Left lung (tissue), 10 donors: ENCODE data around the gene ROR2. TPM values are rescaled to one million over a fixed set of nuclear protein-coding genes. Genes with fewer than 3 reads are reported as not detected.

Experiments
- ATAC-seq: fragments of 200-7000 bp; cut with Tn5 transposase; one replicate; pipeline ENCODE4 v1.9.1; 2020; ENCODE audit warnings: moderate library complexity
- DNase-seq, 4 donors: peaks; one replicate each; pipeline ENCODE4 v3.0.0-alpha.2; 2013 to 2020
- H3K27ac ChIP-seq, 2 donors: fragments of 200-600 bp; sonication (generic) in 1 of 2; one replicate each; pipeline versions ENCODE4 v1.5.0 to v1.8.0; 2020 to 2021
- H3K27me3 ChIP-seq, 2 donors: fragments of 200-600 bp; sonication (generic) in 1 of 2; one replicate each; pipeline versions ENCODE4 v1.5.0 to v1.8.0; 2020 to 2021
- H3K36me3 ChIP-seq, 2 donors: fragments of 200-600 bp; sonication (generic) in 1 of 2; one replicate each; pipeline versions ENCODE4 v1.5.0 to v1.8.0; 2020 to 2021
- H3K4me1 ChIP-seq, 2 donors: fragments of 200-600 bp; one replicate each; pipeline ENCODE4 v1.8.0; 2021
- H3K4me3 ChIP-seq, 2 donors: fragments of 200-600 bp; sonication (generic) in 1 of 2; one replicate each; pipeline versions ENCODE4 v1.5.0 to v1.8.0; 2020 to 2021; ENCODE audit warnings: mild to moderate bottlenecking in 1 of 2
- H3K9me3 ChIP-seq, 2 donors: fragments of 200-600 bp; sonication (generic) in 1 of 2; one replicate each; pipeline versions ENCODE4 v1.5.0 to v1.8.0; 2020 to 2021
- CTCF ChIP-seq, 2 donors: fragments of 200-600 bp; sonication (generic) in 1 of 2; IDR thresholded peaks; one replicate each; pipeline versions ENCODE4 v1.5.0 to v1.8.0; 2021; ENCODE audit warnings: antibody characterized with exemption in 2 of 2
- intact Hi-C, 2 donors: fragments of 100-400 bp; cut with DNase I; formaldehyde crosslinking; loops; one replicate each; pipeline versions ENCODE4 v1.11.2 to v1.14.2; 2022
- polyA plus RNA-seq, 6 donors: library from polyadenylated mRNA; unstranded; fragments of 120-200 nt; gene quantifications; one replicate each; pipeline ENCODE4 v1.2.1, GENCODE V29; 2013; ENCODE audit not compliant: insufficient read length in 6 of 6
- total RNA-seq, 2 donors: library from RNA; stranded (reverse); fragmentation: NEBNext Ultra II Directional; extraction: Animal tissue kit (Norgen Biotek cat#: 25700); gene quantifications; one replicate each; pipeline ENCODE4 v1.2.1, GENCODE V29; 2021
- donor health status: DM: no; HTN: yes; CAD: no.
- donor health status: DM: no; HTN: no; CAD: no.

Gene ROR2
- total and polyA plus RNA-seq, 8 donors = 11.5 to 36.5 (median 29.7) TPM

- intact Hi-C loops = no loop called here
These were observed 290.2 kb downstream of the ROR2 start for GRCh38 chr9:91659529-91660495.

GRCh38 chr9:91658513-91659105 lies 291.4 kb downstream of the ROR2 start:
- ATAC-seq = no peak
- Histone ChIP-seq H3K9me3 (no peaks in the 10 kb centered on the region), H3K36me3 (no peaks in the 10 kb centered on the region), H3K27ac (no peak overlapping the region), H3K27me3 (no peaks in the 10 kb centered on the region), H3K4me3 (no peak overlapping the region), H3K4me1 (no peaks in the 10 kb centered on the region)
- DNase-seq = no peak
- TF ChIP-seq CTCF (IDR thresholded peaks at IDR 0.05) = no peak
- intact Hi-C loops = no loop called here

More at GRCh38 chr9:91659529-91660495, 290.2 kb downstream of the ROR2 start:
- DNase-seq (peak in 1 of 4 donors; percentile 48), ATAC-seq (no peak)
- Histone ChIP-seq H3K4me1 (peaks cover 0 to 2% of the 10 kb centered on the region in 2 donors), H3K9me3 (no peaks in the 10 kb centered on the region), H3K27ac (no peak overlapping the region), H3K36me3 (no peaks in the 10 kb centered on the region), H3K27me3 (no peaks in the 10 kb centered on the region), H3K4me3 (no peak overlapping the region)
- TF ChIP-seq CTCF (IDR thresholded peaks at IDR 0.05) = peak in 1 of 2 donors; percentile 15

- no peak for TF ChIP-seq CTCF (IDR thresholded peaks at IDR 0.05)
- no peak overlapping the region for H3K4me3 ChIP-seq
- intact Hi-C loops = no loop called here
- DNase-seq = peak in 1 of 4 donors; percentile 17
- H3K27ac ChIP-seq = no peak overlapping the region
- no peaks in the 10 kb centered on the region for H3K4me1 ChIP-seq
- no peaks in the 10 kb centered on the region for H3K36me3 ChIP-seq
- ATAC-seq = no peak
- no peaks in the 10 kb centered on the region for H3K27me3 ChIP-seq
- no peaks in the 10 kb centered on the region for H3K9me3 ChIP-seq
These were observed 292.5 kb downstream of the ROR2 start for GRCh38 chr9:91657501-91657900.

- intact Hi-C loops = no loop called here
- no peak for TF ChIP-seq CTCF (IDR thresholded peaks at IDR 0.05)
- DNase-seq = no peak
- Histone ChIP-seq H3K36me3 (no peaks in the 10 kb centered on the region), H3K27me3 (no peaks in the 10 kb centered on the region), H3K9me3 (no peaks in the 10 kb centered on the region), H3K27ac (no peak overlapping the region), H3K4me3 (no peak overlapping the region), H3K4me1 (no peaks in the 10 kb centered on the region)
- no peak for ATAC-seq
These were observed 294.4 kb downstream of the ROR2 start for GRCh38 chr9:91655658-91656057.

- no peak for TF ChIP-seq CTCF (IDR thresholded peaks at IDR 0.05)
- Histone ChIP-seq H3K9me3 (no peaks in the 10 kb centered on the region), H3K27ac (no peak overlapping the region), H3K4me1 (no peaks in the 10 kb centered on the region), H3K36me3 (no peaks in the 10 kb centered on the region), H3K27me3 (no peaks in the 10 kb centered on the region), H3K4me3 (no peak overlapping the region)
- peak; percentile 83 for ATAC-seq
- peak in 1 of 4 donors; percentile 61 for DNase-seq
- intact Hi-C loops = no loop called here
These were observed 294.8 kb downstream of the ROR2 start for GRCh38 chr9:91655215-91655614.
